GM21737 (cell line): Measurements from ENCODE around the gene DOK4.

Source experiments
- ATAC-seq: cut with Tn5 transposase; IDR thresholded peaks from one replicate; pipeline ENCODE4 v1.9.1; 2021; ENCODE audit warnings: mild to moderate bottlenecking, moderate library complexity; ENCODE audit not compliant: unreplicated experiment

Gene DOK4

GRCh38 chr16:57485916-57486857 lies at the start of gene DOK4:
TSS of gene DOK4 (minus strand) at chr16:57486493. CDS start at chr16:57479507, 6,986 bp downstream.
- ATAC-seq, result peak; percentile 83

GRCh38 chr16:57535680-57536305 lies 49.5 kb upstream of the DOK4 start:
- peak; percentile 49 for ATAC-seq

GRCh38 chr16:57534881-57535658 lies 48.8 kb upstream of the DOK4 start:
- no peak for ATAC-seq

- no peak for ATAC-seq
Measured at GRCh38 chr16:57534337-57534880, 48.1 kb upstream of the DOK4 start.

- no peak for ATAC-seq
Measured at GRCh38 chr16:57533431-57534336, 47.4 kb upstream of the DOK4 start.

GRCh38 chr16:57532266-57532625 lies 46.0 kb upstream of the DOK4 start:
- no peak for ATAC-seq

GRCh38 chr16:57531635-57532265 lies 45.5 kb upstream of the DOK4 start:
- ATAC-seq, result no peak

- no peak for ATAC-seq
Measured at GRCh38 chr16:57531253-57531575, 44.9 kb upstream of the DOK4 start.

- no peak for ATAC-seq
Measured at GRCh38 chr16:57530522-57531252, 44.4 kb upstream of the DOK4 start.

- peak; percentile 65 for ATAC-seq
Measured at GRCh38 chr16:57530104-57530521, 43.8 kb upstream of the DOK4 start.

GRCh38 chr16:57529391-57530103 lies 43.3 kb upstream of the DOK4 start:
- ATAC-seq, result no peak

- ATAC-seq, result no peak
Measured at GRCh38 chr16:57528499-57529390, 42.5 kb upstream of the DOK4 start.

- no peak for ATAC-seq
Measured at GRCh38 chr16:57527610-57528360, 41.5 kb upstream of the DOK4 start.

- no peak for ATAC-seq
Measured at GRCh38 chr16:57527027-57527426, 40.7 kb upstream of the DOK4 start.

GRCh38 chr16:57526498-57526897 lies 40.2 kb upstream of the DOK4 start:
- ATAC-seq, result no peak

GRCh38 chr16:57525761-57526160 lies 39.5 kb upstream of the DOK4 start:
- no peak for ATAC-seq

GRCh38 chr16:57522960-57523359 lies 36.7 kb upstream of the DOK4 start:
- ATAC-seq, result no peak
